Thoracic aorta (tissue), 2 donors: ENCODE data around the gene ACACA. TPM values are rescaled to one million over a fixed set of nuclear protein-coding genes. Genes with fewer than 3 reads are reported as not detected.

Experiments used
- ATAC-seq: fragments of 150-250 bp; one replicate; pipeline ENCODE4 v1.8.0; 2017; ENCODE audit warnings: low read depth; ENCODE audit not compliant: insufficient number of reproducible peaks, low FRiP score
- DNase-seq: peaks from one replicate; pipeline ENCODE4 v3.0.0-alpha.2; 2020; ENCODE audit warnings: low spot score
- H3K27ac ChIP-seq, 2 donors: fragments of 200-600 bp; sonication (generic); 1 replicate in 1 of 2; 2 replicates in 1 of 2; pipeline ENCODE4 v1.5.1; 2016; ENCODE audit warnings: mild to moderate bottlenecking in 2 of 2, moderate library complexity in 2 of 2
- H3K27me3 ChIP-seq: fragments of 200-600 bp; sonication (generic); replicated peaks from 2 replicates; pipeline ENCODE4 v1.6.0; 2016; ENCODE audit warnings: mild to moderate bottlenecking; ENCODE audit not compliant: insufficient read depth
- H3K36me3 ChIP-seq: fragments of 200-600 bp; sonication (generic); one replicate; pipeline ENCODE4 v1.5.1; 2016
- H3K4me1 ChIP-seq, 2 donors: fragments of 200-600 bp; sonication (generic); 1 replicate in 1 of 2; 2 replicates in 1 of 2; pipeline versions ENCODE4 v1.5.1 to v1.6.0; 2016; ENCODE audit warnings: low read depth in 2 of 2, mild to moderate bottlenecking in 1 of 2; ENCODE audit not compliant: control insufficient read depth in 1 of 2
- H3K4me3 ChIP-seq: fragments of 200-600 bp; sonication (generic); 2 replicates; pipeline ENCODE4 v1.5.1; 2016; ENCODE audit warnings: mild to moderate bottlenecking
- H3K9me3 ChIP-seq: fragments of 200-600 bp; sonication (generic); 2 replicates; pipeline ENCODE4 v1.5.1; 2016
- total RNA-seq, 2 donors: library from RNA; depleted of rRNA; stranded (reverse); fragments of >200 nt; gene quantifications; one replicate each; pipeline versions ENCODE4 v1.1.0 to v1.2.3, GENCODE V29; 2016
- TF ChIP-seq, protein P1 (sequence below): fragments of 200-600 bp; sonication (generic); IDR thresholded peaks from one replicate; pipeline ENCODE4 v1.5.1; 2019; ENCODE audit warnings: antibody characterized with exemption

The ACACA gene
- total RNA-seq, 2 donors from 2014 or later, result 20.7 to 34.0 TPM

DNA sequence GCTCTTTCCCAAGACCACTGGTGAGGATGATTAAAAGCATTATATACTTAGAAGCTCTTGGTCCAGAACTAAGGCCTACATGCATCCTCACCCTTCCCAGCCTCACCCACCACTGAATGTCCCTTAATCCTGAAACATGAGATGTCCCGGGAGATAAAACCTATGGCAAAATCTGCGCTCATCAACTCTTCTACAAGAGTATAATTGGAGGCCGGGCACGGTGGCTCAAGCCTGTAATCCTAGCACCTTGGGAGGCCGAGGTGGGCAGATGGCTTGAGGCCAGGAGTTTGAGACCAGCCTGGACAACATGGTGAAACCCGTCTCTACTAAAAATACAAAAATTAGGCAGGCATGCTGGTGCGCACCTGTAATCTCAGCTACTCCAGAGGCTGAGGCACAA, 13.3 kb downstream of the ACACA start:
- H3K4me3 ChIP-seq, result no peak overlapping the region
- H3K9me3 ChIP-seq, result no peaks in the 10 kb centered on the region
- H3K27ac ChIP-seq, result no peak overlapping the region
- DNase-seq, result no peak
- no peaks in the 10 kb centered on the region for H3K36me3 ChIP-seq
- H3K27me3 ChIP-seq, result no peaks in the 10 kb centered on the region
- TF ChIP-seq, protein P1, sequence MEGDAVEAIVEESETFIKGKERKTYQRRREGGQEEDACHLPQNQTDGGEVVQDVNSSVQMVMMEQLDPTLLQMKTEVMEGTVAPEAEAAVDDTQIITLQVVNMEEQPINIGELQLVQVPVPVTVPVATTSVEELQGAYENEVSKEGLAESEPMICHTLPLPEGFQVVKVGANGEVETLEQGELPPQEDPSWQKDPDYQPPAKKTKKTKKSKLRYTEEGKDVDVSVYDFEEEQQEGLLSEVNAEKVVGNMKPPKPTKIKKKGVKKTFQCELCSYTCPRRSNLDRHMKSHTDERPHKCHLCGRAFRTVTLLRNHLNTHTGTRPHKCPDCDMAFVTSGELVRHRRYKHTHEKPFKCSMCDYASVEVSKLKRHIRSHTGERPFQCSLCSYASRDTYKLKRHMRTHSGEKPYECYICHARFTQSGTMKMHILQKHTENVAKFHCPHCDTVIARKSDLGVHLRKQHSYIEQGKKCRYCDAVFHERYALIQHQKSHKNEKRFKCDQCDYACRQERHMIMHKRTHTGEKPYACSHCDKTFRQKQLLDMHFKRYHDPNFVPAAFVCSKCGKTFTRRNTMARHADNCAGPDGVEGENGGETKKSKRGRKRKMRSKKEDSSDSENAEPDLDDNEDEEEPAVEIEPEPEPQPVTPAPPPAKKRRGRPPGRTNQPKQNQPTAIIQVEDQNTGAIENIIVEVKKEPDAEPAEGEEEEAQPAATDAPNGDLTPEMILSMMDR, result no peak
- peaks cover 5 to 15% of the 10 kb centered on the region in 2 donors for H3K4me1 ChIP-seq
- ATAC-seq, result no peak

DNA sequence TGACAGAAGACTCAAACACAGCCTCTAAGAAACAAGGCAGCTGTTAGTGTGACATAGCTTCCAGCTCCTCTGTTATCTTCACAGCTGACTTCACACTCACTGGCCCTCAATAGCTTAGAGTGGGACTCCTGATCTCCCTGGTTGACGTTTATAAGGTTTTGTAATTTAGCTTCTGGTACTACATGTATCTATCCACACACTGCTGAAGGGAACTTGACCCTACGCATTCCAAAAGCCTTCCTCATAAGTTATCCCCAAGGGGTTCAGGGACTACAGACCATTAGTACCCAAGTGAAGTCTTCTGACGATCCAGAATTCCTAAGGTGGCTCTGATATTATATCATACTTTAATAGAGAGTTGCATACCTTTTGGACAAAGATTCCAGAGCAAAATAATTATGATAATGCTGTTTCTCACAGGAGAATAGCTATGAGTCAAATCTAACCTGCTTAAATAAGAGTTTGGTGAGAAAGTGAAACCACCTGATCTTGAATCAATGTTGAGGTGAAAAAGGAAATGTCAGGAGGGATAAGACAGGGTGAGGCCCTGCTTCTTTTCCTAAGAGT, 14.5 kb downstream of the ACACA start:
- Histone ChIP-seq H3K36me3 (no peaks in the 10 kb centered on the region), H3K27me3 (no peaks in the 10 kb centered on the region), H3K27ac (no peak overlapping the region), H3K4me1 (peaks cover 5 to 15% of the 10 kb centered on the region in 2 donors), H3K9me3 (no peaks in the 10 kb centered on the region), H3K4me3 (peak overlapping the region; percentile 24)
- TF ChIP-seq, protein P1, result no peak
- no peak for DNase-seq
- ATAC-seq, result peak; percentile 60

DNA sequence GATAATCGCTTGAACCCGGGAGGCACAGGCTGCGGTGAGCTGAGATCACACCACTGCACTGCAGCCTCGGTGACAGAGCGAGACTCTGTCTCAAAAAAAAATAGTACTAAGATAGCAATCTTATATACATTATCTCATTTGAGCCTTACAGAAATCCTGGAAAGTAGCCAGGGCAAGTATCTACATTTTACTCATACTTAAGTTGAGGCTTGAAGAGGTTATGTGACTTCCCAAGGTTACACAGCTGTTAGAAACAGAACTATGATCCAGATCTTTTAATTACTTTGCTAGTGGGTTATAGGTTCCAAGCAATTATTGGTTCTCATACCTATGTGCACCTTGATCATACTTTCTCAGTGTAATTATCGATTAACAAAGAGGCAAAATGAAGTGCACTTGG, 15.5 kb downstream of the ACACA start:
- no peaks in the 10 kb centered on the region for H3K9me3 ChIP-seq
- H3K4me3 ChIP-seq, result no peak overlapping the region
- H3K27me3 ChIP-seq, result no peaks in the 10 kb centered on the region
- no peak overlapping the region for H3K27ac ChIP-seq
- DNase-seq (no peak), ATAC-seq (no peak)
- TF ChIP-seq, protein P1, result no peak
- H3K4me1 ChIP-seq, result peaks cover 5 to 15% of the 10 kb centered on the region in 2 donors
- no peaks in the 10 kb centered on the region for H3K36me3 ChIP-seq

DNA sequence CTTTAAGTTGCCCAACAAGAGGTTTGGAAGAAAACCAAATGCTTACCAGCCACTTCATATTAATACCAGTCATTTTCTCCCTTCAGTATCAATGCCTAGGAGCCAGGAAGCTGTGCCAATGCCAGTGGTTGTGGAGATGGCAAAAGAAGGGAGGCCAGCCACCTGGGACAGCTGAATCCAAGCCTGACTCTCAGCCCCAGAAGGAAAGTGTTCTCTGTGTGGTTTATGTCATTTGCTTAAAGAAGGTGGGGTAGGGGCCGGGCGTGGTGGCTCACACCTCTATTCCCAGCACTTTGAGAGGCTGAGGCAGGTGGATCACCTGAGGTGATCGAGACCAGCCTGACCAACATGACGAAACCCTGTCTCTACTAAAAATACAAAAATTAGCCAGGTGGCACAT, 17.5 kb downstream of the ACACA start:
- ATAC-seq (no peak), DNase-seq (no peak)
- Histone ChIP-seq H3K9me3 (no peaks in the 10 kb centered on the region), H3K4me1 (peaks cover 5 to 15% of the 10 kb centered on the region in 2 donors), H3K4me3 (no peak overlapping the region), H3K27me3 (no peaks in the 10 kb centered on the region), H3K27ac (no peak overlapping the region), H3K36me3 (no peaks in the 10 kb centered on the region)
- TF ChIP-seq, protein P1, result no peak

DNA sequence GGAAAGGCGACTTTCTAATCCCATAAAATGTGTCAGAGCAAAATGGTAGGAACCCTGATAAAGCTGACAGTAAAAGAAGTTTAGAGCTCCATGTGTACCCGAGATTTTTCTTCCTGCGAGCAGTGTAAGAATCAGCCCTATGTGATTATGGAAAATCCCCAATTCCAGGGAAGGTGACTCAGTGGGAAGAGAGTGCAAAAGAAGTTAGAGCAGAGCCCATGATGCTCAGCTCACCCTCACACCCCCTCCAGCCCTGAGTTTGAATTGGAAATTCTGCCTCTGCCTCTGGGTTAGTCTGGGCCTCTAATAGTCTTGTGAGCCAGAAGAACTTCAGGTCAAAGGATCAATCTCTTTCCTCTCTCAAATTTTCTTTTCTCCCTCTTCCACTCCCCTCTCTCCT, 18.4 kb downstream of the ACACA start:
- H3K27ac ChIP-seq, result no peak overlapping the region
- ATAC-seq (no peak), DNase-seq (no peak)
- peaks cover 5 to 15% of the 10 kb centered on the region in 2 donors for H3K4me1 ChIP-seq
- H3K9me3 ChIP-seq, result no peaks in the 10 kb centered on the region
- no peaks in the 10 kb centered on the region for H3K36me3 ChIP-seq
- TF ChIP-seq, protein P1, result no peak
- H3K4me3 ChIP-seq, result no peak overlapping the region
- no peaks in the 10 kb centered on the region for H3K27me3 ChIP-seq
